Osteoblast (primary cell): ENCODE results near the gene KRT79. TPM values are rescaled to one million over a fixed set of nuclear protein-coding genes. Genes with fewer than 3 reads are reported as not detected.

ENCODE experiments used
- DNase-seq: peaks from one replicate; pipeline ENCODE4 v3.0.0; 2011; ENCODE audit warnings: low spot score, mixed read lengths; ENCODE audit not compliant: insufficient read length; ENCODE audit errors: missing footprints
- H2AFZ ChIP-seq: 2 replicates; pipeline ENCODE4 v1.6.0; 2011; ENCODE audit warnings: mild to moderate bottlenecking, low read length
- H3K27ac ChIP-seq: 2 replicates; pipeline ENCODE4 v1.5.1; 2011; ENCODE audit warnings: mild to moderate bottlenecking, low read depth, low read length, moderate library complexity
- H3K27me3 ChIP-seq: 2 replicates; pipeline ENCODE4 v1.6.0; 2012; ENCODE audit warnings: mild to moderate bottlenecking, control low read depth, inconsistent platforms, low read length, moderate library complexity; ENCODE audit not compliant: insufficient read depth
- H3K36me3 ChIP-seq: 2 replicates; pipeline ENCODE4 v1.5.1; 2011; ENCODE audit warnings: mild to moderate bottlenecking, low read length, control low read depth, moderate library complexity; ENCODE audit not compliant: insufficient read depth
- H3K4me1 ChIP-seq: 2 replicates; pipeline ENCODE4 v1.5.1; 2011; ENCODE audit warnings: mild to moderate bottlenecking, low read length, control low read depth, moderate library complexity; ENCODE audit not compliant: insufficient read depth
- H3K4me2 ChIP-seq: 2 replicates; pipeline ENCODE4 v1.6.0; 2011; ENCODE audit warnings: mild to moderate bottlenecking, low read length; ENCODE audit not compliant: insufficient read depth
- H3K4me3 ChIP-seq: fragments of 200-600 bp; sonication (generic); 3 replicates; pipeline ENCODE4 v1.5.1; 2012; ENCODE audit warnings: mild to moderate bottlenecking, low read length, inconsistent platforms; ENCODE audit not compliant: insufficient read depth
- H3K79me2 ChIP-seq: 2 replicates; pipeline ENCODE4 v1.6.0; 2012; ENCODE audit warnings: mild to moderate bottlenecking, low read length, control low read depth, inconsistent platforms; ENCODE audit not compliant: insufficient read depth
- H3K9me3 ChIP-seq: 2 replicates; pipeline ENCODE4 v1.5.1; 2011; ENCODE audit warnings: low read depth, low read length, control low read depth
- H4K20me1 ChIP-seq: 2 replicates; pipeline ENCODE4 v1.6.0; 2012; ENCODE audit warnings: mild to moderate bottlenecking, low read length, control low read depth; ENCODE audit not compliant: insufficient read depth
- total RNA-seq: library from RNA; depleted of rRNA; stranded (reverse); fragments of >200 nt; gene quantifications from 2 replicates; pipeline ENCODE4 v1.2.3, GENCODE V29; 2012
- TF ChIP-seq, protein P1 (sequence below): IDR thresholded peaks from 2 replicates; pipeline ENCODE4 v1.5.1; 2011; ENCODE audit warnings: mild to moderate bottlenecking, low read depth, low read length, moderate library complexity; ENCODE audit errors: extremely low read depth

The KRT79 gene
- total RNA-seq, 1 donor: not detected

DNA sequence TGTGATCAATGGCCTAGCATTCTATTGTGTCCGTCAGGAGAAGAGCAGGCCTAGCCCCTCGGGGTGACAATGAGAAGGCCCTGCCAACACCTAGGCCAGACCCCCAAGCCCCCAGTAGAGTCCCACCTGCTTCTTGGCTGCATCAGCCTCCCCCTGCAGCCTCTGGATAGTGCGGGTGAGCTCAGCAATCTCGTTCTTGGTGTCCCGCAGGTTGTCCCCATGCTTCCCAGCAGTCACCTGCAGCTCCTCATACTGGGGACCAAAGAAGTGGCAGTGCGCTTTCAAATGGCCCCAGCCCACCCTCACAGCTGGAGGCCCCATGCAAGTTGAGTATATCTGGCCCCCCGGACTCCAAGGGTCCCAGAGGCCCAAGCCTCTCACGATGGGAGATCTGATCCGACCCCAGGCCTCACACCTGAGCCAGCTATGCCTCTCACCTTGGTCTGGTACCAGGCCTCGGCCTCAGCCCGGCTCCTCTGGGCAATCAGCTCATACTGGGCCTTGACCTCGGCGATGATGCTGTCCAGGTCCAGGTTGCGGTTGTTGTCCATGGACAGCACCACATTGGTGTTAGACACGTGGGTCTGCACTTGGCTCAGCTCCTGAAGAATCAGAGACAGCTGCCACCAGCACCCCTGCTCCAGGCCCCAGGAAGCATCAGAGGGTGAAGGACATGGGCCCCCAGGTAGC, 10.2 kb downstream of the KRT79 start:
- Histone ChIP-seq H3K4me2 (no peak overlapping the region), H3K9me3 (no peaks in the 10 kb centered on the region), H3K36me3 (no peaks in the 10 kb centered on the region), H3K79me2 (no peaks in the 10 kb centered on the region), H3K4me3 (no peak overlapping the region), H3K27ac (no peak overlapping the region), H3K4me1 (peaks cover 7% of the 10 kb centered on the region), H4K20me1 (no peaks in the 10 kb centered on the region), H2AFZ (no peak overlapping the region), H3K27me3 (peaks cover 8% of the 10 kb centered on the region)
- TF ChIP-seq, protein P1, sequence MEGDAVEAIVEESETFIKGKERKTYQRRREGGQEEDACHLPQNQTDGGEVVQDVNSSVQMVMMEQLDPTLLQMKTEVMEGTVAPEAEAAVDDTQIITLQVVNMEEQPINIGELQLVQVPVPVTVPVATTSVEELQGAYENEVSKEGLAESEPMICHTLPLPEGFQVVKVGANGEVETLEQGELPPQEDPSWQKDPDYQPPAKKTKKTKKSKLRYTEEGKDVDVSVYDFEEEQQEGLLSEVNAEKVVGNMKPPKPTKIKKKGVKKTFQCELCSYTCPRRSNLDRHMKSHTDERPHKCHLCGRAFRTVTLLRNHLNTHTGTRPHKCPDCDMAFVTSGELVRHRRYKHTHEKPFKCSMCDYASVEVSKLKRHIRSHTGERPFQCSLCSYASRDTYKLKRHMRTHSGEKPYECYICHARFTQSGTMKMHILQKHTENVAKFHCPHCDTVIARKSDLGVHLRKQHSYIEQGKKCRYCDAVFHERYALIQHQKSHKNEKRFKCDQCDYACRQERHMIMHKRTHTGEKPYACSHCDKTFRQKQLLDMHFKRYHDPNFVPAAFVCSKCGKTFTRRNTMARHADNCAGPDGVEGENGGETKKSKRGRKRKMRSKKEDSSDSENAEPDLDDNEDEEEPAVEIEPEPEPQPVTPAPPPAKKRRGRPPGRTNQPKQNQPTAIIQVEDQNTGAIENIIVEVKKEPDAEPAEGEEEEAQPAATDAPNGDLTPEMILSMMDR: no peak
- no peak for DNase-seq

DNA sequence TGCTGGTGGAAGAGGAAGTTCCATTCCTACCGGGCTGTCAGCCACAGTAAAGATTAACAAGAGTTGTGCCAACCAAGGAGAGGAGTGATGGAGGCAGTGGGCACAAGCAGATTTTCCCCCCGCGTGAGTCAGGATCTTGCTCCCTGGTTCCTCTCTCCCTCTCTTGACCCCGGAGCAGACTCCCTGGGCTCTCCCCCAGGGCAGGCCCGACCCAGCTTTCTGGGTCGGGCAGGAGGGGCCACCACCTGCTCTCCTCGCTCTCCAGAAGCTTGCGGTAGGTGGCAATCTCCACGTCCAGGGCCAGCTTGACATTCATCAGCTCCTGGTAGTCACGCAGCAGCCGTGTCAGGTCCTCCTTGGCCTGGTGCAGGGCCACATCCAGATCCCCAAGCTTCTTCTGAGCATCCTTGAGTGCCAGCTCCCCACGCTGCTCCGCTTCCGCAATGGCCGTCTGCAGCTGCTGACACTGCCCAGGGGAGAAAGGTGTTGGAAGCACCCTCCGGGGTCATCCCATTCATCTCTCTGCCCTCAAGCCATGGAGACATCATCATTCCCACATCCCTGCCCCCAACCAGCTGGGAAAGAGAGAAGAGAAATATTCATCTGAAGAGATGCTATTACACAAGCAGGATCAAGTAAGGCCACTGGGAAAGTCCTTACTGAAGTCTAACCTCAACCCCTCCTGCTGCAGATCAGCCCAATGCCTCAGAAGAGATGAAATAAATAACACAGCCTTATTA, 11.2 kb downstream of the KRT79 start:
- DNase-seq: no peak
- no peak overlapping the region for H2AFZ ChIP-seq
- no peaks in the 10 kb centered on the region for H3K36me3 ChIP-seq
- H3K79me2 ChIP-seq: no peaks in the 10 kb centered on the region
- peaks cover 7% of the 10 kb centered on the region for H3K4me1 ChIP-seq
- H3K27me3 ChIP-seq: peaks cover 17% of the 10 kb centered on the region
- H3K9me3 ChIP-seq: no peaks in the 10 kb centered on the region
- TF ChIP-seq, protein P1: no peak
- no peaks in the 10 kb centered on the region for H4K20me1 ChIP-seq
- peak overlapping the region; percentile 27 for H3K4me2 ChIP-seq
- no peak overlapping the region for H3K27ac ChIP-seq
- H3K4me3 ChIP-seq: no peak overlapping the region

DNA sequence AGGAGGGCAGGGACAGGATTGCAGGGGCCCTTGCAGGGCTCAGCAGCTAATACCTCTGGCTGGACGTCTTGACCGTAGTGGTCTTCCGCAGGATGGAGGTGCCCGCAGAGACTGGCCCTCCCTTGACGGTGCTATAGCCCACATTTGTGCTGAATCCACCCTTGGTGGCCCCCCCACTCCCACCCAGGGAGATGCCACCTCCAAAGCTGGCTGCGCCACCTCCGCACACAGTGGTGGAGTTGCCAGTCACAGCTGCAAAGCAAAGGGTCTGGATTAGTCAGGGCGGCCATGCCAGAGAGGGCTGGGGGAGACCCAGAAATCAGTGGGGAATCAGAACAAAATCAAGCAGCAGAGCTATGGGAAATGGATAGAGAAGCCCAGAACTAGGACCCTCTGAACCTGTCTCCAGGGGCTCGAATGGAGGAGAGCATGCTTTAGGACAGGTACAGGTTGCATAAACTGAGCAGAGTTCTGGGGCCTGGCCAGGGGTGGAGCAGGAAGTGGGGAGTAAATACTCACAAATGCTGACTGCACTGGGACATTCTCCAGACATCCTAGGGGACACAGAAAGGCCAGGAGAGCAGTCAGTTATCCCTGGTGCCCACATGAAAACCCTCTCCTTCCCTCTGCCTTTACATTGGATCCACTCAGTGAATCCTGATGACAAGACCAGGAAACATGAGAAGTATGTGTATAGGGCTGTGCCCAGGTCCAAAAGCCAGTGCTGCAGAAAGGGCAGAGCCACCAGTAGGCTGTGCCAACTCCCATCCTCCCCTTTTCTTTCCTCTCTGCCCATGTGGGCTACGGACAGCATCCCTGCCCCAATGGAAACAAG, 12.1 kb downstream of the KRT79 start:
- no peaks in the 10 kb centered on the region for H4K20me1 ChIP-seq
- TF ChIP-seq, protein P1: no peak
- H3K4me1 ChIP-seq: peaks cover 7% of the 10 kb centered on the region
- peak; percentile 89 for DNase-seq
- no peak overlapping the region for H3K27ac ChIP-seq
- no peak overlapping the region for H3K4me3 ChIP-seq
- H2AFZ ChIP-seq: peak overlapping the region; percentile 42
- H3K27me3 ChIP-seq: peaks cover 22% of the 10 kb centered on the region
- H3K79me2 ChIP-seq: no peaks in the 10 kb centered on the region
- peak overlapping the region; percentile 27 for H3K4me2 ChIP-seq
- no peaks in the 10 kb centered on the region for H3K36me3 ChIP-seq
- no peaks in the 10 kb centered on the region for H3K9me3 ChIP-seq
